Nephron progenitor cell (in vitro differentiated cells): ENCODE measurements around the gene TP73.

Experiments
- DNase-seq: peaks from one replicate; pipeline ENCODE4 v3.0.0; 2021
- H3K27ac Mint-ChIP-seq: 2 replicates; pipeline ENCODE4 v1.8.0; 2021; ENCODE audit warnings: mild to moderate bottlenecking, moderate library complexity, mixed read lengths
- H3K27me3 Mint-ChIP-seq: 2 replicates; pipeline ENCODE4 v1.8.0; 2021; ENCODE audit warnings: mild to moderate bottlenecking, low read depth, mixed read lengths; ENCODE audit not compliant: poor library complexity
- H3K36me3 Mint-ChIP-seq: 2 replicates; pipeline ENCODE4 v1.8.0; 2021; ENCODE audit warnings: low read depth, mixed read lengths
- H3K4me1 Mint-ChIP-seq: 2 replicates; pipeline ENCODE4 v1.8.0; 2021; ENCODE audit warnings: mixed read lengths
- H3K4me3 Mint-ChIP-seq: 2 replicates; pipeline ENCODE4 v1.8.0; 2021; ENCODE audit warnings: mild to moderate bottlenecking, moderate library complexity, mixed read lengths
- H3K9me3 Mint-ChIP-seq: 2 replicates; pipeline ENCODE4 v1.8.0; 2021; ENCODE audit warnings: mild to moderate bottlenecking, moderate library complexity, mixed read lengths
- TF ChIP-seq, protein P1 (sequence below): fragments of 200-600 bp; sonication (generic); IDR thresholded peaks from 2 replicates; pipeline ENCODE4 v1.5.0; 2021; ENCODE audit warnings: antibody characterized with exemption

The TP73 gene

DNA sequence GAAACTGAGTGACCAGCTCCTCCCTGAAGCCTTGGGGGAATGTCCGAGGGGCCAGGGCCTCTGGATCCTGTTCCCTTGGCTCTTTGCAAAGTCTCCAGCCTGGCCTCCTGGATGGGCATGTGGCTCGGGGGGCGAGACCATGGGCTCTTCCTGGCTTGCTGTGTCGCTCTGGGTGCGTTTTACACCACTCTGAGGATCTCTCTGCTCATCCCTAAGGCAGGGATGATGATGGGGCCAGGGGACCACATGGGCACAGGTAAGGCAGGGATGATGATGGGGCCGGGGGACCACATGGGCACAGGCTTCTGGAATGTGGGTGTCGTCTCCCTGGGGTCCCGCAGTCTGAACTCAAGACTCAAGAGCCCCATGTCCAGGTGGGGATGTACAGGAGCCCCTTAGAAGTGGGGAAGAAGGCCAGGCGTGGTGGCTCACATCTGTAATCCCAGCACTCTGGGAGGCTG, 17.7 kb downstream of the TP73 start:
- no peaks in the 10 kb centered on the region for H3K9me3 Mint-ChIP-seq
- H3K27me3 Mint-ChIP-seq: peaks cover 49% of the 10 kb centered on the region
- peaks cover 48% of the 10 kb centered on the region for H3K4me1 Mint-ChIP-seq
- H3K4me3 Mint-ChIP-seq: no peak overlapping the region
- no peak for DNase-seq
- H3K36me3 Mint-ChIP-seq: no peaks in the 10 kb centered on the region
- TF ChIP-seq, protein P1, sequence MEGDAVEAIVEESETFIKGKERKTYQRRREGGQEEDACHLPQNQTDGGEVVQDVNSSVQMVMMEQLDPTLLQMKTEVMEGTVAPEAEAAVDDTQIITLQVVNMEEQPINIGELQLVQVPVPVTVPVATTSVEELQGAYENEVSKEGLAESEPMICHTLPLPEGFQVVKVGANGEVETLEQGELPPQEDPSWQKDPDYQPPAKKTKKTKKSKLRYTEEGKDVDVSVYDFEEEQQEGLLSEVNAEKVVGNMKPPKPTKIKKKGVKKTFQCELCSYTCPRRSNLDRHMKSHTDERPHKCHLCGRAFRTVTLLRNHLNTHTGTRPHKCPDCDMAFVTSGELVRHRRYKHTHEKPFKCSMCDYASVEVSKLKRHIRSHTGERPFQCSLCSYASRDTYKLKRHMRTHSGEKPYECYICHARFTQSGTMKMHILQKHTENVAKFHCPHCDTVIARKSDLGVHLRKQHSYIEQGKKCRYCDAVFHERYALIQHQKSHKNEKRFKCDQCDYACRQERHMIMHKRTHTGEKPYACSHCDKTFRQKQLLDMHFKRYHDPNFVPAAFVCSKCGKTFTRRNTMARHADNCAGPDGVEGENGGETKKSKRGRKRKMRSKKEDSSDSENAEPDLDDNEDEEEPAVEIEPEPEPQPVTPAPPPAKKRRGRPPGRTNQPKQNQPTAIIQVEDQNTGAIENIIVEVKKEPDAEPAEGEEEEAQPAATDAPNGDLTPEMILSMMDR: no peak
- H3K27ac Mint-ChIP-seq: no peak overlapping the region

DNA sequence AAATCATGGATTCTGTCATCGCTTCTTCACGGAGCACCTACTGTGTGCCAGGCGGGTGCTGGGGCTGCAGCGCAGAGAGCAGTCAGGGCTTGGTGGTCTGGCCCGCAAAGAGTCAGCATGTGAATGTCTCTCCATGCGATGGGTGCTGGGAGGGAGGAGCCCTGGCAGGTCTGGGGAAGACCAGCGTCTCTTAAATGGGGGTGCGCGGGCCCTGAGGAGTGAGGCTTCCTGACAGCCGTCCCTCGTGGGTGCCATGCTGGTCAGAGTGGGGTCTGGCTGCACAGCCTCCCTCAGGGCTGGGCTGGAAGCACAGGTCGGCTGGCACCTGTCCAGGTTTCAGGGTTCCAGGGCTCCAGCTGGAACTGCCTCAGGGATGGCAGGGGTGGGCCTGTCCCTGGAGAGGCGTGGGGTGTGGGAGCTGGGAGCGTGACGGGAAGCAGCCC, 18.5 kb downstream of the TP73 start:
- TF ChIP-seq, protein P1: no peak
- Mint-ChIP-seq H3K4me3 (no peak overlapping the region), H3K27ac (no peak overlapping the region), H3K27me3 (peaks cover 49% of the 10 kb centered on the region), H3K4me1 (peaks cover 45% of the 10 kb centered on the region), H3K9me3 (no peaks in the 10 kb centered on the region), H3K36me3 (no peaks in the 10 kb centered on the region)
- no peak for DNase-seq

DNA sequence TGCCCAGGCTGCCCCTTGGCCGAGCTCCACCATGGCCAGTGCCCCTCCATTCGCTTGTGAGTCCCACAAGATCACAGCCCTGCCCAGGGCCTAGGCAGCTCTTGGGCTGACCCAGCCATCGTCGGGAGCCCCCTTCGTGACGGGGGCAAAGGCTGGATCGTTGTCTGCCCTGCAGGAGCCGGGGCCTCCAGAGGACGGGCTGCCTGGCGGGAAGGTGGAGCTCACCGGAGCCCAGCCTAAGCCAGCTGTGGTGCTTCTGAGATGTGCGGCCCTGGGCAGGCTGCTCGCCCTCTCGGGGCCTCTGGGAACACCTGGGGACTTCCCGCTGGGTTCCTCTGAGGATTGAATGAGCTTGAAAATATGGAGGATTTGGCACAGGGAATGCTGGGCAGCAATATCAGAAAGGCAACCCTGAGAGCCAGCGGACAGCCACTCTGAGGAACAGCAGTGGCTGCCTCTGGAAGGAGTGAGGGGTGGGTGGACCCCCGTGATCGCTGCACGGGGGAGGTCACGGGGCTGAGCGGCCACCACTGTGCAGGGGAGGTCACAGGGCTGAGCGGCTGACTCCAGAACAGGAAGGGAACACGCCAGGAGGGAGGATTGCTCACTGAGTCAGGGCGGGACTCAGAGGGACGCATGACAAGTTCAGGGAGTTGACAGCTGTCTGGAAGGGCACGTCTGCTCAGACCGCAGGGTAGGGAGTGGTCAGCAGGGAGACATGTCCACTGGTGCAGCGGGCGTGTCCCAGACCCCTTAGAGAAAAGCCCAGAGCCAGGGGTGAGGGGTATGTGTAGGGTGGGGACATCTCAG, 19.3 kb downstream of the TP73 start:
- TF ChIP-seq, protein P1: no peak
- DNase-seq: no peak
- H3K27ac Mint-ChIP-seq: no peak overlapping the region

DNA sequence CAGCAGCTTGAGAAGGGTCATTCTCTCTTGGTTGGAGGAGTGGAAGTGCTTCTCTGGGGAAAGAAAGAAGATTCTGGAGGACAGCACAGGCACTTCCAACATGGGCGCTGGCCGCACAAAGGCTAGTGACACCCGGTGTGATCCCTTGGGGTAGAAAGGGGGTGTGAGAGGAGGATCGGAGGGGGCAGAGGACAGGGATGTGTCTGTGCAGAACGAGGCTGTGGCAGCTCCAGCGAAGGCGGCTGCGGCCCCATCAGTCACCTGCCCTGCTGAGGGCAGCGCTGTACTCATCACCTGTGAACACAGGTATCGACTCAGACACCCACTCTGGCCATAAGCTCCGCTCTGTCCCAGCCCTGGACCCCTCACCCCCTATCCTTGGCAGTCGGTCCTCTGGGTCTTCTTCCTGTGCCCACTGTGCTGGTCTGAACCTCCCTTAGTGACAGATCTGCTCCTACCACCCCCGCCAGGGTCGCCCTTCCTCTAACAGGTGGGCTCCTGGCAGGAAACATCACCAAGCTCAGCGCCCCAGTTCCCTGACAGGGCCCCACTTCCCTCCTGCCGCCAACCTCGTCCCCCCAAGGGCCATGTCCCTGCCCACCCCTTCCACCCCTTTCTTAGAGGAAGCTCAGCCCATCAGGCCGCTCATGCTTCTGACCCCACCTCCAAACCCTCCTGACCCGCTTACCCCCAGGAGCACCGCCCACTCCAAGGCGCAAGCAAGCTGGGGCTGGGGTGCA, 20.1 kb downstream of the TP73 start:
- Mint-ChIP-seq H3K9me3 (no peaks in the 10 kb centered on the region), H3K4me1 (peaks cover 33% of the 10 kb centered on the region), H3K4me3 (no peak overlapping the region), H3K27ac (no peak overlapping the region), H3K27me3 (peaks cover 48% of the 10 kb centered on the region), H3K36me3 (no peaks in the 10 kb centered on the region)
- TF ChIP-seq, protein P1: no peak
- DNase-seq: no peak

More for the DNA sequence above, 19.3 kb downstream of the TP73 start:
- Mint-ChIP-seq H3K36me3 (no peaks in the 10 kb centered on the region), H3K4me1 (peaks cover 39% of the 10 kb centered on the region), H3K4me3 (peak overlapping the region; percentile 51), H3K27me3 (peaks cover 47% of the 10 kb centered on the region), H3K9me3 (no peaks in the 10 kb centered on the region)

DNA sequence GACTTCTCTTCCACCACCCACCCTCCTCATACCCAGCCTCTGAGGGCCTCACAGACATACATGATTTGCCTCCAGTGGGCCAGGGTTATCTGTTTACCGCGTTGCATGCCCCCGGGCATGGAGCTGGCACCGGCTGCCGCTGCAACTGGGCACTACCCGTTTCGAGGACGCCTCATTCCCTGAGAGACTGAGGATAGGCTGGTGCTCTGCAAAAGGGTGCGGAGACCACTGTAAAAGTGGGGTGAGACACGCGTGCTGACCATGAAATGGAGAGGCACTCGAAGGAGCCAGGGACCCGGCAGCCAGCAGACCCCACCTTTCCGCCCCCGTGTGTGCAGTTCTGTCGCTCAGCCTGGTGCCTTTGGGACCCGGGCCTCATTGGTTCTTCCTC, 20.6 kb downstream of the TP73 start:
- no peak for DNase-seq
- Mint-ChIP-seq H3K9me3 (no peaks in the 10 kb centered on the region), H3K27ac (no peak overlapping the region), H3K4me1 (peaks cover 30% of the 10 kb centered on the region), H3K4me3 (no peak overlapping the region), H3K27me3 (peaks cover 53% of the 10 kb centered on the region), H3K36me3 (no peaks in the 10 kb centered on the region)
- TF ChIP-seq, protein P1: no peak
